HG03066 (cell line): Measurements from ENCODE around the gene TAAR2.
A peak's percentile ranks its signal among the peaks of the same experiment; 100 is the strongest.
"Not testable (repeated sequence)": the region's sequence is repeated elsewhere in the genome, so short reads cannot be mapped to it uniquely, and the experiment has no call there.

ENCODE experiments used
- ATAC-seq: cut with Tn5 transposase; IDR thresholded peaks from one replicate; pipeline ENCODE4 v1.9.1; 2021; ENCODE audit warnings: low read depth; ENCODE audit not compliant: unreplicated experiment

The TAAR2 gene

GRCh38 chr6:132614554-132614953 lies 9.5 kb downstream of the TAAR2 start:
- ATAC-seq: no peak

GRCh38 chr6:132612449-132613108 lies 11.5 kb downstream of the TAAR2 start:
- no peak for ATAC-seq

- ATAC-seq: no peak
Measured at GRCh38 chr6:132611616-132612015, 12.5 kb downstream of the TAAR2 start.

- ATAC-seq: no peak
Measured at GRCh38 chr6:132607544-132608233, 16.4 kb downstream of the TAAR2 start.

- ATAC-seq: no peak
Measured at GRCh38 chr6:132604635-132605152, 19.4 kb downstream of the TAAR2 start.

GRCh38 chr6:132600900-132601299 lies 23.2 kb downstream of the TAAR2 start:
- ATAC-seq: not testable (repeated sequence)

- peak; percentile 89 for ATAC-seq
Measured at GRCh38 chr6:132598473-132598872, 25.6 kb downstream of the TAAR2 start.

GRCh38 chr6:132596201-132596600 lies 27.9 kb downstream of the TAAR2 start:
- no peak for ATAC-seq

- no peak for ATAC-seq
Measured at GRCh38 chr6:132592855-132593254, 31.2 kb downstream of the TAAR2 start.

GRCh38 chr6:132590362-132590761 lies 33.7 kb downstream of the TAAR2 start:
- no peak for ATAC-seq

GRCh38 chr6:132589454-132589853 lies 34.6 kb downstream of the TAAR2 start, which contains the start of gene TAAR5:
Gene TAAR5, minus strand, starts transcription at chr6:132589741. Its CDS starts 55 bp downstream, at chr6:132589686.
- ATAC-seq: no peak

GRCh38 chr6:132587424-132587823 lies 36.7 kb downstream of the TAAR2 start:
- no peak for ATAC-seq

GRCh38 chr6:132584698-132585097 lies 39.4 kb downstream of the TAAR2 start:
- no peak for ATAC-seq

- no peak for ATAC-seq
Measured at GRCh38 chr6:132571774-132572173, 52.3 kb downstream of the TAAR2 start.

- no peak for ATAC-seq
Measured at GRCh38 chr6:132570221-132570777, 53.8 kb downstream of the TAAR2 start, which contains the start of gene TAAR6. Gene TAAR6, plus strand, starts transcription at chr6:132570322. Its CDS starts 0 bp downstream, at chr6:132570322.

GRCh38 chr6:132569170-132569569 lies 54.9 kb downstream of the TAAR2 start:
- ATAC-seq: no peak

GRCh38 chr6:132568611-132569010 lies 55.5 kb downstream of the TAAR2 start:
- no peak for ATAC-seq

GRCh38 chr6:132567566-132567965 lies 56.5 kb downstream of the TAAR2 start:
- ATAC-seq: no peak
